Erythroblast (primary cell): ENCODE data around the gene SLC39A3.

ENCODE experiments used
- GATA1 ChIP-seq: IDR thresholded peaks from 2 replicates; pipeline ENCODE4 v1.6.1; 2011; ENCODE audit warnings: low read depth, mild to moderate bottlenecking, control low read depth, low read length, moderate library complexity
- POLR2A ChIP-seq: IDR thresholded peaks from 2 replicates; pipeline ENCODE4 v1.6.1; 2011; ENCODE audit warnings: mild to moderate bottlenecking, low read length

DNA sequence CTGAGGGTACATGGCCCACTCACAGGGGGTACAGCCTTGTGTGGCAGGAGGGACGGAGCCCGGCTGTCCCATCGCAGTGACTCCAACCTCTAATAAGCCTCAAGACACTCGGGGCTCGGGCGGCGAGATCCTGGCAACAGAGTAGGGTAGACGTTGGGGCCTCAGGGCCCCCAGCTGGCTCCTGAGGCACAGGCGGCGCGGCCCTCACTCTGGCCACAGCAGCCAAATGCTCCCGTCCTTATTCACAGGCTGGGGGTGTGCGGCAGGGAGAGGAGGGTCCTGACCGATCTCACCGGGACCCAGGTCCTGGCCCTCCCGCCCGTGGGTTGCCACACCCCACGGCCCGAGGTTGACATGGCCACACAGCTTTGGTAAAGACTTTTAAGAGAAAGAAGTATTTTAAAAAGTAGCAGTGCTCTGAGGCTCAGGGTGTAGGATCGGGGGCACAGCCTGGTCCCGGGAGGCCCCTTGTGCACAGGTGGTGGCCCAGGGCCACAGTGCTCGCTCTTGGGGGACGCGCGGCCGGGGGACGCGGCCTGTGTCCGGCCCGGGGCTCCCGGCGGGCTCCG lies 7.6 kb downstream of the SLC39A3 start:
- TF ChIP-seq POLR2A, result no peak
- TF ChIP-seq GATA1, result no peak
